Measurements from ENCODE around the gene STK4. TPM values are rescaled to one million over a fixed set of nuclear protein-coding genes. Genes with fewer than 3 reads are reported as not detected.
"Not testable (repeated sequence)": the region's sequence is repeated elsewhere in the genome, so short reads cannot be mapped to it uniquely, and the experiment has no call there.

The STK4 gene
- total RNA-seq, 1 donor from 2014 or later, result 43.8 TPM

- intact Hi-C loops (cut with DNase I), result loop anchor here (10.0 kb wide), 1 partner anchor 288 kb away; the partner anchor contains the start of genes MATN4 and RBPJL
- DNase-seq (ENCODE audit: low spot score) (no peak), ATAC-seq (no peak)
These were observed 51.0 kb downstream of the STK4 start for GRCh38 chr20:45017281-45017680.

GRCh38 chr20:45017857-45018256 lies 51.5 kb downstream of the STK4 start:
- DNase-seq (ENCODE audit: low spot score) (no peak), ATAC-seq (no peak)
- intact Hi-C loops (cut with DNase I), result loop anchor here (10.0 kb wide), 1 partner anchor 287 kb away; the partner anchor contains the start of genes MATN4 and RBPJL

- intact Hi-C loops (cut with DNase I), result loop anchor here (10.0 kb wide), 1 partner anchor 286 kb away; the partner anchor contains the start of genes MATN4 and RBPJL
- DNase-seq (ENCODE audit: low spot score) (no peak), ATAC-seq (no peak)
These were observed 52.9 kb downstream of the STK4 start for GRCh38 chr20:45019027-45019761.

- intact Hi-C loops (cut with DNase I), result loop anchor here (10.0 kb wide), 1 partner anchor 285 kb away; the partner anchor contains the start of genes MATN4 and RBPJL
- no peak for ATAC-seq
- no peak for DNase-seq (ENCODE audit: low spot score)
These were observed 53.4 kb downstream of the STK4 start for GRCh38 chr20:45019762-45020123.

GRCh38 chr20:45020236-45020886 lies 54.0 kb downstream of the STK4 start:
- DNase-seq (ENCODE audit: low spot score), result no peak
- ATAC-seq, result peak; percentile 42
- intact Hi-C loops (cut with DNase I), result no loop called here

- no peak for DNase-seq (ENCODE audit: low spot score)
These were observed 55.3 kb downstream of the STK4 start for GRCh38 chr20:45021631-45022030.

GRCh38 chr20:45023140-45023539 lies 56.8 kb downstream of the STK4 start:
- ATAC-seq; DNase-seq (ENCODE audit: low spot score); intact Hi-C loops (cut with DNase I): not testable (repeated sequence)

More at GRCh38 chr20:45021631-45022030, 55.3 kb downstream of the STK4 start:
- intact Hi-C loops (cut with DNase I), result no loop called here
- no peak for ATAC-seq

- intact Hi-C loops (cut with DNase I), result no loop called here
- no peak for ATAC-seq
- DNase-seq (ENCODE audit: low spot score), result no peak
These were observed 62.3 kb downstream of the STK4 start for GRCh38 chr20:45028424-45029136.

- no peak for ATAC-seq
- DNase-seq (ENCODE audit: low spot score), result no peak
- intact Hi-C loops (cut with DNase I), result no loop called here
These were observed 63.6 kb downstream of the STK4 start for GRCh38 chr20:45029884-45030283.

GRCh38 chr20:45032276-45032675 lies 66.0 kb downstream of the STK4 start:
- intact Hi-C loops (cut with DNase I), result no loop called here
- ATAC-seq (no peak), DNase-seq (ENCODE audit: low spot score) (no peak)

- ATAC-seq, result no peak
- intact Hi-C loops (cut with DNase I), result no loop called here
- no peak for DNase-seq (ENCODE audit: low spot score)
These were observed 66.5 kb downstream of the STK4 start for GRCh38 chr20:45032781-45033180.

GRCh38 chr20:45034436-45034835 lies 68.1 kb downstream of the STK4 start:
- ATAC-seq, result no peak
- intact Hi-C loops (cut with DNase I), result no loop called here
- no peak for DNase-seq (ENCODE audit: low spot score)

- intact Hi-C loops (cut with DNase I), result no loop called here
- DNase-seq (ENCODE audit: low spot score), result no peak
- no peak for ATAC-seq
These were observed 69.9 kb downstream of the STK4 start for GRCh38 chr20:45036044-45036755.

GRCh38 chr20:45037050-45037449 lies 70.7 kb downstream of the STK4 start:
- intact Hi-C loops (cut with DNase I), result no loop called here
- ATAC-seq, result peak; percentile 71

GRCh38 chr20:45037635-45038034 lies 71.3 kb downstream of the STK4 start:
- DNase-seq (ENCODE audit: low spot score) (no peak), ATAC-seq (no peak)
- intact Hi-C loops (cut with DNase I), result no loop called here

More at GRCh38 chr20:45037050-45037449, 70.7 kb downstream of the STK4 start:
- DNase-seq (ENCODE audit: low spot score), result no peak

- no peak for DNase-seq (ENCODE audit: low spot score)
- no peak for ATAC-seq
- intact Hi-C loops (cut with DNase I), result no loop called here
These were observed 72.6 kb downstream of the STK4 start for GRCh38 chr20:45038745-45039474.

GRCh38 chr20:45039475-45039820 lies 73.1 kb downstream of the STK4 start:
- intact Hi-C loops (cut with DNase I), result no loop called here
- ATAC-seq (no peak), DNase-seq (ENCODE audit: low spot score) (no peak)

All from sciatic nerve (tissue), 2 donors.